Loucy (cell line): ENCODE data around the gene JOSD1.

Experiments used
- H2AFZ ChIP-seq: fragments of 200-600 bp; sonication (generic); 2 replicates; pipeline ENCODE4 v1.6.0; 2016; ENCODE audit warnings: antibody characterized with exemption, mild to moderate bottlenecking, low read length, moderate library complexity
- H3F3A ChIP-seq: fragments of 200-600 bp; 2 replicates; pipeline ENCODE4 v1.6.0; 2016; ENCODE audit warnings: antibody characterized with exemption, low read depth, mild to moderate bottlenecking
- H3K27me3 ChIP-seq: fragments of 200-600 bp; sonication (generic); 2 replicates; pipeline ENCODE4 v1.6.1; 2014; ENCODE audit warnings: low read length, mild to moderate bottlenecking; ENCODE audit not compliant: insufficient read depth, poor library complexity, severe bottlenecking
- H3K36me3 ChIP-seq: fragments of 200-600 bp; sonication (generic); 2 replicates; pipeline ENCODE4 v1.6.1; 2016; ENCODE audit warnings: low read length; ENCODE audit not compliant: insufficient read depth
- H3K4me1 ChIP-seq: fragments of 200-600 bp; sonication (generic); 2 replicates; pipeline ENCODE4 v1.5.1; 2014; ENCODE audit warnings: low read length, mild to moderate bottlenecking; ENCODE audit not compliant: insufficient read depth, poor library complexity, severe bottlenecking
- H3K4me2 ChIP-seq: fragments of 200-600 bp; sonication (generic); 2 replicates; pipeline ENCODE4 v1.6.0; 2014; ENCODE audit warnings: antibody characterized with exemption, low read length, low read depth, mild to moderate bottlenecking; ENCODE audit not compliant: poor library complexity, severe bottlenecking
- H3K4me3 ChIP-seq: fragments of 200-600 bp; sonication (generic); 2 replicates; pipeline ENCODE4 v1.5.1; 2014; ENCODE audit warnings: low read length, mild to moderate bottlenecking, mixed read lengths; ENCODE audit not compliant: poor library complexity, severe bottlenecking
- H3K79me2 ChIP-seq: fragments of 200-600 bp; sonication (generic); 2 replicates; pipeline ENCODE4 v1.6.1; 2014; ENCODE audit warnings: low read length; ENCODE audit not compliant: insufficient read depth
- H3K9ac ChIP-seq: fragments of 200-600 bp; sonication (generic); 2 replicates; pipeline ENCODE4 v1.6.0; 2014; ENCODE audit warnings: mild to moderate bottlenecking, low read depth, low read length, moderate library complexity; ENCODE audit not compliant: poor library complexity, severe bottlenecking
- H3K9me2 ChIP-seq: fragments of 200-600 bp; sonication (generic); replicated peaks from 2 replicates; pipeline ENCODE4 v1.6.1; 2016; ENCODE audit warnings: low read depth, low read length, mixed read lengths
- H3K9me3 ChIP-seq: fragments of 200-600 bp; sonication (generic); 2 replicates; pipeline ENCODE4 v1.6.1; 2014; ENCODE audit warnings: mild to moderate bottlenecking, antibody characterized with exemption, low read length, low read depth; ENCODE audit not compliant: insufficient read depth
- H4K20me1 ChIP-seq: fragments of 200-600 bp; sonication (generic); 2 replicates; pipeline ENCODE4 v1.6.0; 2014; ENCODE audit warnings: antibody characterized with exemption, low read length, mild to moderate bottlenecking; ENCODE audit not compliant: insufficient read depth, poor library complexity, severe bottlenecking
- CTCF ChIP-seq: fragments of 200-600 bp; sonication (generic); conservative IDR thresholded peaks from 2 replicates; pipeline ENCODE4 v1.5.1; 2014; ENCODE audit warnings: mild to moderate bottlenecking, antibody characterized with exemption, low read length
- EZH2phosphoT487 ChIP-seq: fragments of 200-600 bp; IDR thresholded peaks from 2 replicates; pipeline ENCODE4 v1.6.1; 2018; ENCODE audit warnings: antibody characterized with exemption, mild to moderate bottlenecking, moderate library complexity, borderline replicate concordance

JOSD1 gene

GRCh38 chr22:38709306-38709705 is 8.6 kb upstream of the JOSD1 start:
- TF ChIP-seq CTCF (no peak), EZH2phosphoT487 (no peak)
- Histone ChIP-seq H3K9me2 (no peaks in the 10 kb centered on the region), H3K4me3 (peak overlapping the region; percentile 89), H3K36me3 (peaks cover 4% of the 10 kb centered on the region; the same call in 1 of the 2 replicates), H3K4me1 (peaks cover 70% of the 10 kb centered on the region), H3K4me2 (peak overlapping the region; percentile 96), H3K79me2 (peaks cover 84% of the 10 kb centered on the region), H3F3A (no peaks in the 10 kb centered on the region), H3K9ac (peak overlapping the region; percentile 24), H2AFZ (no peak overlapping the region), H3K27me3 (no peaks in the 10 kb centered on the region), H4K20me1 (peaks cover 74% of the 10 kb centered on the region), H3K9me3 (no peaks in the 10 kb centered on the region)

GRCh38 chr22:38707984-38708383 is 7.2 kb upstream of the JOSD1 start:
- Histone ChIP-seq H3K4me2 (peak overlapping the region; percentile 96), H3F3A (0 out of 2 replicates have a peak, but pooled peaks cover 3% of the 10 kb centered on the region), H3K4me3 (peak overlapping the region; percentile 89), H4K20me1 (peaks cover 63% of the 10 kb centered on the region), H3K9me3 (no peaks in the 10 kb centered on the region), H2AFZ (no peak overlapping the region), H3K79me2 (peaks cover 71% of the 10 kb centered on the region), H3K4me1 (peaks cover 60% of the 10 kb centered on the region), H3K9ac (peak overlapping the region; percentile 88), H3K27me3 (no peaks in the 10 kb centered on the region), H3K36me3 (peaks cover 4% of the 10 kb centered on the region; the same call in 1 of the 2 replicates), H3K9me2 (no peaks in the 10 kb centered on the region)
- TF ChIP-seq CTCF: no peak

GRCh38 chr22:38707346-38707745 is 6.6 kb upstream of the JOSD1 start:
- Histone ChIP-seq H4K20me1 (peaks cover 57% of the 10 kb centered on the region), H3K9me2 (no peaks in the 10 kb centered on the region), H3K36me3 (peaks cover 4% of the 10 kb centered on the region; the same call in 1 of the 2 replicates), H3K4me1 (peaks cover 53% of the 10 kb centered on the region), H3K4me3 (peak overlapping the region; percentile 89), H3F3A (0 out of 2 replicates have a peak, but pooled peaks cover 3% of the 10 kb centered on the region), H3K9ac (peak overlapping the region; percentile 88), H3K4me2 (peak overlapping the region; percentile 96), H2AFZ (no peak overlapping the region), H3K9me3 (no peaks in the 10 kb centered on the region), H3K27me3 (no peaks in the 10 kb centered on the region), H3K79me2 (peaks cover 64% of the 10 kb centered on the region)
- TF ChIP-seq EZH2phosphoT487 (no peak), CTCF (no peak)
